GM18868 (cell line): ENCODE measurements around the gene PEX26.
A peak's percentile ranks its signal among the peaks of the same experiment; 100 is the strongest.
"Not testable (repeated sequence)": the region's sequence is repeated elsewhere in the genome, so short reads cannot be mapped to it uniquely, and the experiment has no call there.

ENCODE experiments used
- ATAC-seq: cut with Tn5 transposase; IDR thresholded peaks from one replicate; pipeline ENCODE4 v1.9.1; 2021; ENCODE audit warnings: mild to moderate bottlenecking, moderate library complexity; ENCODE audit not compliant: unreplicated experiment

PEX26 gene

GRCh38 chr22:18070556-18071306 is 7.1 kb upstream of the PEX26 start:
- no peak for ATAC-seq

- not testable (repeated sequence) for ATAC-seq
These were observed 6.4 kb upstream of the PEX26 start for GRCh38 chr22:18071307-18071967.

- ATAC-seq, result no peak
These were observed 5.9 kb upstream of the PEX26 start for GRCh38 chr22:18071968-18072310.

- ATAC-seq, result no peak
These were observed 4.3 kb upstream of the PEX26 start for GRCh38 chr22:18073467-18073866.

GRCh38 chr22:18073927-18074326 is 3.9 kb upstream of the PEX26 start:
- not testable (repeated sequence) for ATAC-seq

GRCh38 chr22:18075101-18075719 is 2.6 kb upstream of the PEX26 start:
- no peak for ATAC-seq

- ATAC-seq, result no peak
These were observed 1.9 kb upstream of the PEX26 start for GRCh38 chr22:18075720-18076497.

GRCh38 chr22:18077087-18077638 is 627 bp upstream of the PEX26 start:
- no peak for ATAC-seq

- ATAC-seq, result peak; percentile 29
These were observed 695 bp downstream of the PEX26 start for GRCh38 chr22:18078329-18079041.

- no peak for ATAC-seq
These were observed 2.0 kb downstream of the PEX26 start for GRCh38 chr22:18079706-18080233.

GRCh38 chr22:18081416-18081815 is 3.6 kb downstream of the PEX26 start:
- no peak for ATAC-seq

- no peak for ATAC-seq
These were observed 4.7 kb downstream of the PEX26 start for GRCh38 chr22:18082467-18082866.

GRCh38 chr22:18083406-18083805 is 5.6 kb downstream of the PEX26 start:
- ATAC-seq, result no peak

GRCh38 chr22:18085188-18085587 is 7.4 kb downstream of the PEX26 start:
- no peak for ATAC-seq

- no peak for ATAC-seq
These were observed 9.6 kb downstream of the PEX26 start for GRCh38 chr22:18087350-18087855.

- ATAC-seq, result peak; percentile 68
These were observed 11.2 kb downstream of the PEX26 start for GRCh38 chr22:18088825-18089568.

GRCh38 chr22:18090286-18090685 is 12.5 kb downstream of the PEX26 start:
- ATAC-seq, result no peak

GRCh38 chr22:18091478-18091877 is 13.7 kb downstream of the PEX26 start:
- no peak for ATAC-seq

- no peak for ATAC-seq
These were observed 14.2 kb downstream of the PEX26 start for GRCh38 chr22:18091916-18092526.
